B cell (primary cell): ENCODE measurements around the gene PTTG2. TPM values are rescaled to one million over a fixed set of nuclear protein-coding genes. Genes with fewer than 3 reads are reported as not detected.

Experiments
- ATAC-seq: fragments of 200-7000 bp; cut with Tn5 transposase; one replicate; pipeline ENCODE4 v1.10.0; 2021; ENCODE audit warnings: low read depth, mild to moderate bottlenecking, moderate number of reproducible peaks, moderate library complexity
- CTCF ChIA-PET: fragments of 350-600 bp; sonication (Branson Sonifier 250); formaldehyde crosslinking; loops from one replicate; lab custom pipeline; 2021; ENCODE audit warnings: antibody characterized with exemption, inconsistent platforms; lab: Charles Lee
- POLR2A ChIA-PET: fragments of 350-600 bp; sonication (Branson Sonifier 250); formaldehyde crosslinking; loops from one replicate; lab custom pipeline; 2021; ENCODE audit warnings: antibody characterized with exemption; lab: Charles Lee
- DNase-seq: peaks from one replicate; pipeline ENCODE4 v3.0.0; 2013
- H2AFZ ChIP-seq: 2 replicates; pipeline ENCODE4 v1.6.1; 2012; ENCODE audit warnings: mild to moderate bottlenecking, low read depth, low read length; ENCODE audit not compliant: insufficient read depth, poor library complexity, severe bottlenecking
- H3K27ac ChIP-seq, 2 donors: 1 replicate in 1 of 2; 2 replicates in 1 of 2; pipeline ENCODE4 v1.5.1; 2012 to 2013; ENCODE audit warnings: low read length in 2 of 2, mild to moderate bottlenecking in 2 of 2, moderate library complexity in 1 of 2
- H3K27me3 ChIP-seq, 4 experiments: fragments of 200-600 bp in 1 of 4; sonication (generic) in 1 of 4; replicated peaks in 1 of 4; 1 replicate in 2 of 4; 2 replicates in 2 of 4; pipeline versions ENCODE4 v1.6.1 to v1.7.0; 2013 to 2016; ENCODE audit warnings: low read length in 3 of 4, mild to moderate bottlenecking in 2 of 4, mixed read lengths in 1 of 4, moderate library complexity in 1 of 4; ENCODE audit not compliant: insufficient read depth in 4 of 4, control insufficient read depth in 3 of 4; ENCODE audit errors: control extremely low read depth in 1 of 4
- H3K36me3 ChIP-seq, 2 experiments: replicated peaks in 1 of 2; 1 replicate in 1 of 2; 2 replicates in 1 of 2; pipeline versions ENCODE4 v1.6.1 to v1.7.1; 2013; ENCODE audit warnings: low read length in 1 of 2; ENCODE audit not compliant: insufficient read depth in 2 of 2, control insufficient read depth in 1 of 2; ENCODE audit errors: control extremely low read depth in 1 of 2, extremely low read depth in 1 of 2
- H3K4me1 ChIP-seq, 2 donors: fragments of 200-600 bp in 1 of 2; sonication (generic) in 1 of 2; 1 replicate in 1 of 2; 2 replicates in 1 of 2; pipeline versions ENCODE4 v1.5.1 to v1.6.1; 2013 to 2017; ENCODE audit warnings: low read length in 2 of 2; ENCODE audit not compliant: control insufficient read depth in 2 of 2, insufficient read depth in 2 of 2
- H3K4me2 ChIP-seq: replicated peaks from 2 replicates; pipeline ENCODE3; 2012; ENCODE audit warnings: mild to moderate bottlenecking, low read depth, low read length; ENCODE audit not compliant: poor library complexity, severe bottlenecking
- H3K4me3 ChIP-seq, 5 experiments: fragments of 200-600 bp in 1 of 5; sonication (generic) in 1 of 5; 1 replicate in 3 of 5; 2 replicates in 2 of 5; pipeline versions ENCODE4 v1.5.1 to v1.7.0; 2011 to 2016; ENCODE audit warnings: low read length in 4 of 5, mild to moderate bottlenecking in 4 of 5, low read depth in 2 of 5, control low read depth in 1 of 5, moderate library complexity in 1 of 5; ENCODE audit not compliant: insufficient read depth in 1 of 5; ENCODE audit errors: control extremely low read depth in 1 of 5, extremely low read depth in 1 of 5
- H3K79me2 ChIP-seq: fragments of 200-600 bp; sonication (generic); one replicate; pipeline ENCODE4 v1.6.0; 2016; ENCODE audit warnings: low read length; ENCODE audit not compliant: control insufficient read depth, insufficient read depth
- H3K9ac ChIP-seq: fragments of 200-600 bp; sonication (generic); 2 replicates; pipeline ENCODE4 v1.6.1; 2017; ENCODE audit warnings: mild to moderate bottlenecking, low read length, moderate library complexity
- H3K9me3 ChIP-seq, 3 donors: one replicate each; pipeline versions ENCODE4 v1.6.1 to v1.7.1; 2013; ENCODE audit warnings: low read length in 2 of 3; ENCODE audit not compliant: control insufficient read depth in 2 of 3, insufficient read depth in 1 of 3; ENCODE audit errors: control extremely low read depth in 1 of 3
- H4K20me1 ChIP-seq: 2 replicates; pipeline ENCODE4 v1.6.0; 2012; ENCODE audit warnings: mild to moderate bottlenecking, low read length; ENCODE audit not compliant: insufficient read depth, control insufficient read depth, poor library complexity, severe bottlenecking
- H3K27ac Mint-ChIP-seq: one replicate; pipeline ENCODE4 v1.8.0; 2021; ENCODE audit warnings: mixed read lengths
- H3K27me3 Mint-ChIP-seq: one replicate; pipeline ENCODE4 v1.8.0; 2021; ENCODE audit warnings: mixed read lengths
- H3K4me1 Mint-ChIP-seq: one replicate; pipeline ENCODE4 v1.8.0; 2021; ENCODE audit warnings: mixed read lengths
- H3K4me3 Mint-ChIP-seq: one replicate; pipeline ENCODE4 v1.8.0; 2021; ENCODE audit warnings: mixed read lengths
- H3K9me3 Mint-ChIP-seq: one replicate; pipeline ENCODE4 v1.8.0; 2022; ENCODE audit warnings: mixed read lengths; ENCODE audit not compliant: insufficient read depth
- EZH2 ChIP-seq: IDR thresholded peaks from 2 replicates; pipeline ENCODE4 v1.6.1; 2012; ENCODE audit warnings: borderline replicate concordance, low read depth, mild to moderate bottlenecking, moderate library complexity, low read length; ENCODE audit not compliant: insufficient read depth, poor library complexity, severe bottlenecking
- WGBS: methylation state at CpG from one replicate; pipeline ENCODE4 v1.1.5; 2013; ENCODE audit warnings: missing lambda C conversion rate; ENCODE audit not compliant: insufficient coverage; 5-methylcytosine and 5-hydroxymethylcytosine counted together
- intact Hi-C: fragments of 100-400 bp; cut with micrococcal nuclease; formaldehyde crosslinking; loops from one replicate; pipeline ENCODE4 v1.10.0; 2022
- polyA plus RNA-seq: library from polyadenylated mRNA; depleted of rRNA; stranded (reverse); fragments of >200 nt; gene quantifications from 2 replicates; pipeline ENCODE4 v1.2.3, GENCODE V29; 2012
- total RNA-seq, 2 donors: library from RNA; stranded (reverse); fragments of 120-200 nt in 1 of 2; gene quantifications; 1 replicate in 1 of 2; 2 replicates in 1 of 2; pipeline versions ENCODE4 v1.2.3 to v1.2.4, GENCODE V29; 2013 to 2022
- TF ChIP-seq, protein P1 (sequence below): fragments of 200-600 bp; IDR thresholded peaks from one replicate; pipeline ENCODE4 v1.8.0; 2022; ENCODE audit warnings: antibody characterized with exemption, mild to moderate bottlenecking

Gene PTTG2
- total and polyA plus RNA-seq, 2 donors (not counting 1 experiment from before 2014, with no cell fraction given) = 1.9 to 2.8 TPM

DNA sequence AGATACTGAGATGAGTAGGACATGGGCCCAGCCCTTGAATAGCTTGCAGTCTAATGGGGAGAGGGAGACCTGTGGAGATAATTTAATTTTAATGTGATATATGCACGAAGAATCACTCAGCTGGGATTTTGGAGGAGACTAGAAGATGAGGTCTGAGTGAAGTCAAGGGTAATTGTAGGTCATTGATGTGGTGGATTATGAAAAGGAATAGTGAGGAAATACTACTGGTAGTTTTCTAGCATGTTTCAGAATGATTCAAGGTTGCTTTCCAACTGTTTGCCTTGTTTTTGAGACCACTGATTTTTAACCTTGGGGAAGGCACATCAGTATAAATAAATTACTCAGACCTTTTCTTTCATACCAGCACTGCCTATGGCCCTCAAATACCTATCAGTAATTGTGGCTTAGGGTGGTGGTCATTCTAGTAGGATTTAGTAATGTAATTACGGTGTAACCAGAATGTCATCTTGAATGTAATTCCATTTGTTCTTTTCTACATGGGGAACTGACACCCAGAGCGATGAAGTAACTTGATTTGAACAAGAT, 25.6 kb downstream of the PTTG2 start:
- no peaks in the 10 kb centered on the region for H3K27me3 ChIP-seq
- H4K20me1 ChIP-seq = peaks cover 6% of the 10 kb centered on the region
- peaks cover 77% of the 10 kb centered on the region for H3K4me1 Mint-ChIP-seq
- CTCF ChIA-PET = no interaction called here
- H3K27ac ChIP-seq = no peak overlapping the region
- no peak overlapping the region for H3K27ac Mint-ChIP-seq
- POLR2A ChIA-PET = no interaction called here
- H3K4me2 ChIP-seq = no peak overlapping the region
- 57% methylated on average over 1 of the region's 3 CpGs for WGBS
- no peak overlapping the region for H2AFZ ChIP-seq
- H3K4me3 Mint-ChIP-seq = no peak overlapping the region
- intact Hi-C loops = loop anchor here (5.0 kb wide), 1 partner anchor 1381 kb away; the partner anchor contains the start of gene RFC1
- peaks cover 41 to 49% of the 10 kb centered on the region in 2 donors for H3K4me1 ChIP-seq
- H3K27me3 Mint-ChIP-seq = no peaks in the 10 kb centered on the region
- H3K4me3 ChIP-seq = no peak overlapping the region
- DNase-seq (no peak), ATAC-seq (no peak)
- H3K36me3 ChIP-seq = peaks cover 0 to 6% of the 10 kb centered on the region in 2 experiments
- H3K79me2 ChIP-seq = peaks cover 91% of the 10 kb centered on the region
- H3K9me3 ChIP-seq = no peaks in the 10 kb centered on the region
- no peaks in the 10 kb centered on the region for H3K9me3 Mint-ChIP-seq
- no peak overlapping the region for H3K9ac ChIP-seq
- TF ChIP-seq EZH2 = no peak
- TF ChIP-seq, protein P1, sequence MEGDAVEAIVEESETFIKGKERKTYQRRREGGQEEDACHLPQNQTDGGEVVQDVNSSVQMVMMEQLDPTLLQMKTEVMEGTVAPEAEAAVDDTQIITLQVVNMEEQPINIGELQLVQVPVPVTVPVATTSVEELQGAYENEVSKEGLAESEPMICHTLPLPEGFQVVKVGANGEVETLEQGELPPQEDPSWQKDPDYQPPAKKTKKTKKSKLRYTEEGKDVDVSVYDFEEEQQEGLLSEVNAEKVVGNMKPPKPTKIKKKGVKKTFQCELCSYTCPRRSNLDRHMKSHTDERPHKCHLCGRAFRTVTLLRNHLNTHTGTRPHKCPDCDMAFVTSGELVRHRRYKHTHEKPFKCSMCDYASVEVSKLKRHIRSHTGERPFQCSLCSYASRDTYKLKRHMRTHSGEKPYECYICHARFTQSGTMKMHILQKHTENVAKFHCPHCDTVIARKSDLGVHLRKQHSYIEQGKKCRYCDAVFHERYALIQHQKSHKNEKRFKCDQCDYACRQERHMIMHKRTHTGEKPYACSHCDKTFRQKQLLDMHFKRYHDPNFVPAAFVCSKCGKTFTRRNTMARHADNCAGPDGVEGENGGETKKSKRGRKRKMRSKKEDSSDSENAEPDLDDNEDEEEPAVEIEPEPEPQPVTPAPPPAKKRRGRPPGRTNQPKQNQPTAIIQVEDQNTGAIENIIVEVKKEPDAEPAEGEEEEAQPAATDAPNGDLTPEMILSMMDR = no peak

DNA sequence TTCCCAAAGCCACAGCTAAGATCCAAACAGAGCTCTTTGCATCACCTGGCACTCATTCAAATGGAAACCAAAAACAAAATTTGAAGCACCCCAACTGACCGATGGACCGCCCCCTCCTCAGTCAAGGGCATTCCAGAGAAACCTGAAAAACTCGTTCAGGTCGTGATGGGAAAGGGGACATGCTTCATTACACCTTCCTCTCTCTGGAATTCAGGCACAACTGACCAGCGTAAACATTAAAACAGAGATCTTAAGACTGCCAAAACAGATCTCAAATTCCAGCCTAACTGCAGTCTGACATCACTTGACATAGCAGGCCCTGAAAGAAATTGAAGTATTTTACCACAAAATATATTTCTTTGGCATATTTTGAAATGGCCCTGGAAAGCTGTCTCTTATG, 28.5 kb downstream of the PTTG2 start:
- ChIA-PET CTCF (interaction anchor here (1.2 to 1.3 kb wide), 2 partner anchors 10 to 11 kb away, joined by 3 to 4 read pairs; no protein-coding TSS in a partner anchor), POLR2A (no interaction called here)
- Histone ChIP-seq H3K36me3 (peaks cover 0 to 6% of the 10 kb centered on the region in 2 experiments), H3K9ac (no peak overlapping the region), H3K27me3 (no peaks in the 10 kb centered on the region), H3K4me2 (no peak overlapping the region), H3K27ac (peak overlapping the region; percentile 77 to 86), H3K4me1 (peaks cover 44 to 49% of the 10 kb centered on the region in 2 donors), H3K79me2 (peaks cover 90% of the 10 kb centered on the region), H2AFZ (no peak overlapping the region), H3K4me3 (no peak overlapping the region), H3K9me3 (peaks cover 0 to 4% (median 0%) of the 10 kb centered on the region in 3 donors), H4K20me1 (peaks cover 4% of the 10 kb centered on the region)
- H3K27me3 Mint-ChIP-seq = no peaks in the 10 kb centered on the region
- DNase-seq (no peak), ATAC-seq (no peak)
- TF ChIP-seq, protein P1 = no peak
- no peak for TF ChIP-seq EZH2
- peak overlapping the region; percentile 80 for H3K27ac Mint-ChIP-seq
- peaks cover 4% of the 10 kb centered on the region for H3K9me3 Mint-ChIP-seq
- no peak overlapping the region for H3K4me3 Mint-ChIP-seq
- intact Hi-C loops = loop anchor here (5.0 kb wide), 1 partner anchor 1379 kb away; the partner anchor contains the start of gene RFC1
- 95% methylated on average over 5 of the region's 5 CpGs for WGBS
- peaks cover 73% of the 10 kb centered on the region for H3K4me1 Mint-ChIP-seq
